Stimulated activated CD8-positive, alpha-beta memory T cell treated with anti-CD3 and anti-CD28 coated beads, Interleukin-15, amount 100 ng/mL, for 1 hour (primary cell): Measurements from ENCODE around the gene GLE1.

Experiments
- DNase-seq: peaks from one replicate; pipeline ENCODE4 v3.0.0-alpha.2; 2020; ENCODE audit warnings: low read depth

Gene GLE1

GRCh38 chr9:128504485-128505413 is at the start of gene GLE1:
Gene GLE1, plus strand, starts transcription at chr9:128504719. Its CDS starts 87 bp downstream, at chr9:128504806.
- DNase-seq: peak; percentile 94

GRCh38 chr9:128454991-128455390 is 49.5 kb upstream of the GLE1 start:
- no peak for DNase-seq

- DNase-seq: peak; percentile 97
These were observed 48.5 kb upstream of the GLE1 start, which contains the start of gene ODF2 for GRCh38 chr9:128455849-128456612. Gene ODF2, plus strand, starts transcription at chr9:128456006. Its CDS starts 86 bp downstream, at chr9:128456092.

- DNase-seq: peak; percentile 27
These were observed 47.9 kb upstream of the GLE1 start for GRCh38 chr9:128456613-128457061.

- DNase-seq: no peak
These were observed 47.3 kb upstream of the GLE1 start for GRCh38 chr9:128457207-128457606.

- DNase-seq: no peak
These were observed 45.5 kb upstream of the GLE1 start for GRCh38 chr9:128459011-128459410.

- DNase-seq: no peak
These were observed 35.4 kb upstream of the GLE1 start for GRCh38 chr9:128469070-128469469.

GRCh38 chr9:128470560-128470959 is 34.0 kb upstream of the GLE1 start:
- DNase-seq: no peak

GRCh38 chr9:128473104-128473503 is 31.4 kb upstream of the GLE1 start:
- no peak for DNase-seq

GRCh38 chr9:128475867-128476266 is 28.7 kb upstream of the GLE1 start:
- DNase-seq: no peak

- no peak for DNase-seq
These were observed 25.3 kb upstream of the GLE1 start for GRCh38 chr9:128479262-128479661.

- DNase-seq: no peak
These were observed 23.0 kb upstream of the GLE1 start for GRCh38 chr9:128481561-128481960.

- no peak for DNase-seq
These were observed 22.3 kb upstream of the GLE1 start for GRCh38 chr9:128482186-128482585.

- no peak for DNase-seq
These were observed 19.7 kb upstream of the GLE1 start for GRCh38 chr9:128484686-128485413.

GRCh38 chr9:128485414-128485855 is 19.1 kb upstream of the GLE1 start:
- no peak for DNase-seq

GRCh38 chr9:128486201-128486600 is 18.3 kb upstream of the GLE1 start:
- DNase-seq: no peak

GRCh38 chr9:128493424-128493823 is 11.1 kb upstream of the GLE1 start:
- DNase-seq: no peak

GRCh38 chr9:128494108-128494745 is 10.3 kb upstream of the GLE1 start:
- DNase-seq: no peak

GRCh38 chr9:128494746-128495129 is 9.8 kb upstream of the GLE1 start:
- no peak for DNase-seq

- DNase-seq: no peak
These were observed 9.2 kb upstream of the GLE1 start for GRCh38 chr9:128495296-128495695.

- DNase-seq: no peak
These were observed 8.6 kb upstream of the GLE1 start for GRCh38 chr9:128495804-128496417.
